A549 (cell line): ENCODE results near the gene CATSPERZ. TPM values are rescaled to one million over a fixed set of nuclear protein-coding genes. Genes with fewer than 3 reads are reported as not detected.
A peak's percentile ranks its signal among the peaks of the same experiment; 100 is the strongest.

ENCODE experiments used
- ATAC-seq, 2 experiments: fragments of 200-7000 bp in 1 of 2; fragments of >200 bp in 1 of 2; cut with Nextera tagmentation in 1 of 2; cut with Tn5 transposase in 1 of 2; 3 replicates each; pipeline versions ENCODE4 v1.8.0 to v1.9.1; 2018 to 2020; ENCODE audit warnings: mild to moderate bottlenecking in 1 of 2, moderate library complexity in 1 of 2
- CTCF ChIA-PET: fragments of 300-600 bp; sonication (Branson Sonifier 250); formaldehyde crosslinking; extraction: SDS; loops from one replicate; lab custom pipeline; 2021; ENCODE audit warnings: antibody characterized with exemption, inconsistent platforms; lab: Yijun Ruan, JAX
- POLR2A ChIA-PET: fragments of 350-600 bp; formaldehyde crosslinking; extraction: SDS; loops from one replicate; lab custom pipeline; 2021; ENCODE audit warnings: antibody characterized with exemption, inconsistent platforms; lab: Yijun Ruan, JAX
- DNase-seq, 2 experiments: peaks; one replicate each; pipeline versions ENCODE4 v3.0.0 to v3.0.0-alpha.2; 2011 to 2016; ENCODE audit warnings: low read depth in 1 of 2, low spot score in 1 of 2
- FAIRE-seq: peaks from 2 replicates; lab custom pipeline; 2011; peaks lifted over from hg19 to GRCh38; lab: Jason Lieb, UNC
- H3K27ac ChIP-seq, 2 experiments: fragments of >200 bp; sonication (Bioruptor Twin); formaldehyde crosslinking; 3 replicates each; pipeline ENCODE4 v1.5.1; 2016 to 2017
- H3K4me1 ChIP-seq: fragments of >200 bp; sonication (Bioruptor Twin); formaldehyde crosslinking; 3 replicates; pipeline ENCODE4 v1.6.1; 2016
- H3K4me2 ChIP-seq: fragments of >200 bp; sonication (Bioruptor Twin); formaldehyde crosslinking; 3 replicates; pipeline ENCODE4 v1.6.1; 2016
- H3K4me3 ChIP-seq: fragments of >200 bp; sonication (Bioruptor Twin); formaldehyde crosslinking; 3 replicates; pipeline ENCODE4 v1.5.1; 2016
- H3K9me3 ChIP-seq: fragments of >200 bp; sonication (Bioruptor Twin); formaldehyde crosslinking; 3 replicates; pipeline ENCODE4 v1.6.1; 2016
- CBX2 ChIP-seq: fragments of 200-600 bp; sonication (generic); IDR thresholded peaks from 2 replicates; pipeline ENCODE4 v1.6.1; 2016; ENCODE audit warnings: low read depth, mild to moderate bottlenecking, borderline replicate concordance
- CHD4 ChIP-seq: fragments of 200-600 bp; sonication (generic); IDR thresholded peaks from 2 replicates; pipeline ENCODE4 v1.6.1; 2016; ENCODE audit warnings: antibody characterized with exemption, mild to moderate bottlenecking, borderline replicate concordance
- E2F6 ChIP-seq: IDR thresholded peaks from 2 replicates; pipeline ENCODE4 v1.6.1; 2012; ENCODE audit warnings: low read depth, borderline replicate concordance
- FOXS1 ChIP-seq: fragments of 250-450 bp; sonication (Bioruptor Pico); IDR thresholded peaks from 2 replicates; pipeline ENCODE4 v1.5.0; 2020; ENCODE audit warnings: mild to moderate bottlenecking, moderate library complexity
- GATA3 ChIP-seq: IDR thresholded peaks from 2 replicates; pipeline ENCODE4 v1.6.1; 2012; ENCODE audit warnings: borderline replicate concordance
- HDAC2 ChIP-seq: fragments of 200-600 bp; sonication (generic); IDR thresholded peaks from 2 replicates; pipeline ENCODE4 v1.6.1; 2016
- HEYL ChIP-seq: fragments of 250-450 bp; sonication (Bioruptor Pico); IDR thresholded peaks from 2 replicates; pipeline ENCODE4 v1.8.0; 2021; ENCODE audit warnings: mild to moderate bottlenecking, moderate library complexity
- HOXA7 ChIP-seq: fragments of 250-450 bp; sonication (Bioruptor Pico); IDR thresholded peaks from 2 replicates; pipeline ENCODE4 v1.5.0; 2020; ENCODE audit warnings: mild to moderate bottlenecking, moderate library complexity
- JUN ChIP-seq, 2 experiments: fragments of >200 bp; sonication (Bioruptor Twin); formaldehyde crosslinking; IDR thresholded peaks; 2 replicates in 1 of 2; 3 replicates in 1 of 2; pipeline ENCODE4 v1.6.1; 2016 to 2017
- JUNB ChIP-seq: fragments of >200 bp; sonication (Bioruptor Twin); formaldehyde crosslinking; IDR thresholded peaks from 2 replicates; pipeline ENCODE4 v1.6.1; 2016
- MAX ChIP-seq: IDR thresholded peaks from 2 replicates; pipeline ENCODE4 v1.6.1; 2012
- MAZ ChIP-seq: fragments of 150-350 bp; IDR thresholded peaks from 2 replicates; pipeline ENCODE4 v1.6.1; 2014; ENCODE audit warnings: antibody characterized with exemption, low read depth, low read length, borderline replicate concordance
- MYC ChIP-seq: IDR thresholded peaks from 2 replicates; pipeline ENCODE4 v1.6.1; 2012; ENCODE audit warnings: mild to moderate bottlenecking, inconsistent platforms, low read length, improper control_type of control experiment, borderline replicate concordance
- NPAS2 ChIP-seq: fragments of 250-450 bp; sonication (Bioruptor Pico); IDR thresholded peaks from 2 replicates; pipeline ENCODE4 v1.8.0; 2022; ENCODE audit warnings: mild to moderate bottlenecking, moderate library complexity, borderline replicate concordance
- NR3C1 ChIP-seq: fragments of >200 bp; sonication (Bioruptor Twin); formaldehyde crosslinking; IDR thresholded peaks from 3 replicates; pipeline ENCODE4 v1.6.1; 2017
- PBX3 ChIP-seq: IDR thresholded peaks from 2 replicates; pipeline ENCODE4 v1.6.1; 2012
- PHF8 ChIP-seq: fragments of 200-600 bp; sonication (generic); IDR thresholded peaks from 2 replicates; pipeline ENCODE4 v1.6.1; 2016; ENCODE audit warnings: low read depth, mild to moderate bottlenecking, antibody characterized with exemption, moderate library complexity, borderline replicate concordance
- POLR2AphosphoS2 ChIP-seq: conservative IDR thresholded peaks from 2 replicates; pipeline ENCODE4 v1.6.1; 2012; ENCODE audit warnings: low read length, improper control_type of control experiment, inconsistent platforms
- RARB ChIP-seq: fragments of 250-450 bp; sonication (Bioruptor Pico); IDR thresholded peaks from 2 replicates; pipeline ENCODE4 v1.8.0; 2021; ENCODE audit warnings: mild to moderate bottlenecking, moderate library complexity
- RCOR1 ChIP-seq: fragments of 150-350 bp; IDR thresholded peaks from 2 replicates; pipeline ENCODE4 v1.6.1; 2014; ENCODE audit warnings: antibody characterized with exemption, low read length, low read depth
- REST ChIP-seq: fragments of 200-600 bp; sonication (generic); IDR thresholded peaks from 2 replicates; pipeline ENCODE4 v1.6.1; 2016; ENCODE audit warnings: antibody characterized with exemption, mild to moderate bottlenecking, moderate library complexity
- RNF2 ChIP-seq: fragments of 200-600 bp; sonication (generic); IDR thresholded peaks from 2 replicates; pipeline ENCODE4 v1.6.1; 2016; ENCODE audit warnings: low read depth, mild to moderate bottlenecking, antibody characterized with exemption, moderate library complexity, borderline replicate concordance
- SREBF2 ChIP-seq: fragments of 450-650 bp; IDR thresholded peaks from 2 replicates; pipeline ENCODE4 v1.6.1; 2014; ENCODE audit warnings: mild to moderate bottlenecking, moderate library complexity
- TP53 ChIP-seq: fragments of 250-450 bp; sonication (Bioruptor Pico); IDR thresholded peaks from 2 replicates; pipeline ENCODE4 v1.5.0; 2021; ENCODE audit warnings: mild to moderate bottlenecking, moderate library complexity
- ZSCAN20 ChIP-seq: fragments of 250-450 bp; sonication (Bioruptor Pico); IDR thresholded peaks from 2 replicates; pipeline ENCODE4 v1.8.0; 2022; ENCODE audit warnings: mild to moderate bottlenecking, moderate library complexity
- WGBS: methylation state at CpG from one replicate; pipeline ENCODE4 v1.1.6; 2017; ENCODE audit errors: missing lambda C conversion rate; 5-methylcytosine and 5-hydroxymethylcytosine counted together
- polyA plus RNA-seq, 4 experiments: library from polyadenylated mRNA; depleted of rRNA in 3 of 4; stranded (reverse); fragments of >200 nt; fragmentation: RNase III in 1 of 4; extraction: RNeasy Plus Mini Kit Qiagen cat#74134 plus additional on column Dnase treatment in 1 of 4; gene quantifications; 2 replicates in 3 of 4; 3 replicates in 1 of 4; pipeline ENCODE4 v1.2.3, GENCODE V29; 2011 to 2017
- TF ChIP-seq, protein P1 (sequence below): fragments of >200 bp; sonication (Bioruptor Twin); formaldehyde crosslinking; IDR thresholded peaks from 3 replicates; pipeline ENCODE4 v1.5.1; 2016
- TF ChIP-seq, protein P2 (sequence below): fragments of >200 bp; sonication (Bioruptor Twin); formaldehyde crosslinking; IDR thresholded peaks from 2 replicates; pipeline ENCODE4 v1.6.1; 2016

CATSPERZ gene
- polyA plus RNA-seq, 2 of the 4 experiments (the other 2 are of a cell fraction) = 1.9 to 3.4 TPM

DNA sequence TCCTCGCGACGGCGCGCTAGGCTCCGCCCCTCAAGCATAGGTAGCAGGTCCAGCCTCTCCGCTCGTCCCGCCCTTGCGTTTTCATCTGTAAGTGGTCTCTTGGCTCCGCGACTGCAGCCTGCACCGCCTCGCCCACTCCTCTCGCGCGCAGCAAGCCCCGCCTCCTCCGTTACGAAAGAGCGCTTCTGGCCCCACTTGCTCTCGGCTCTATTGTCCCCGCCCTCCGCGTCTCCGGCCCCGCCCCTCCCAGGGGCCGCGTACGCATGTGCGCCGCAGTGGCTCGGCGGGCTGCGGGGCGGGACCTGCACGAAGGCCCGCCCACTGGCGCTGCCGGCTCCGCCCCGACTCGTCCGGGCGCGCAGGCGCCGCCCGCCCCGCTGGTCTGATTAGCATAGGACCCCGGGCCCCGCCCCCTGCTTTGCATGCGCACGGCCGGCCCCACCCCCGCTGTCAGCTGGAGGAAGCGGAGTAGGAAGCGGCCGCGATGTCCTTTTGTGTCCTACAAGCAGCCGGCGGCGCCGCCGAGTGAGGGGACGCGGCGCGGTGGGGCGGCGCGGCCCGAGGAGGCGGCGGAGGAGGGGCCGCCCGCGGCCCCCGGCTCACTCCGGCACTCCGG is 5.0 kb downstream of the CATSPERZ start, which contains the start of gene ESRRA (continued):
- no peak for TF ChIP-seq ZSCAN20
- TF ChIP-seq MAX = no peak; the same call in 1 of the 2 replicates
- no peak for TF ChIP-seq JUNB
- no peak for TF ChIP-seq HDAC2
- peak; percentile 67 for TF ChIP-seq PBX3
- no peak for TF ChIP-seq TP53
- no peak for TF ChIP-seq HEYL (CRISPR knock-in tag)
- TF ChIP-seq MYC = peak; percentile 46
- TF ChIP-seq PHF8 = no peak
- no peak for TF ChIP-seq E2F6
- no peak for TF ChIP-seq FOXS1 (CRISPR knock-in tag)
- TF ChIP-seq NR3C1 = no peak
- TF ChIP-seq SREBF2 = no peak
- TF ChIP-seq GATA3 = no peak
- TF ChIP-seq RCOR1 = no peak
- TF ChIP-seq, protein P1, sequence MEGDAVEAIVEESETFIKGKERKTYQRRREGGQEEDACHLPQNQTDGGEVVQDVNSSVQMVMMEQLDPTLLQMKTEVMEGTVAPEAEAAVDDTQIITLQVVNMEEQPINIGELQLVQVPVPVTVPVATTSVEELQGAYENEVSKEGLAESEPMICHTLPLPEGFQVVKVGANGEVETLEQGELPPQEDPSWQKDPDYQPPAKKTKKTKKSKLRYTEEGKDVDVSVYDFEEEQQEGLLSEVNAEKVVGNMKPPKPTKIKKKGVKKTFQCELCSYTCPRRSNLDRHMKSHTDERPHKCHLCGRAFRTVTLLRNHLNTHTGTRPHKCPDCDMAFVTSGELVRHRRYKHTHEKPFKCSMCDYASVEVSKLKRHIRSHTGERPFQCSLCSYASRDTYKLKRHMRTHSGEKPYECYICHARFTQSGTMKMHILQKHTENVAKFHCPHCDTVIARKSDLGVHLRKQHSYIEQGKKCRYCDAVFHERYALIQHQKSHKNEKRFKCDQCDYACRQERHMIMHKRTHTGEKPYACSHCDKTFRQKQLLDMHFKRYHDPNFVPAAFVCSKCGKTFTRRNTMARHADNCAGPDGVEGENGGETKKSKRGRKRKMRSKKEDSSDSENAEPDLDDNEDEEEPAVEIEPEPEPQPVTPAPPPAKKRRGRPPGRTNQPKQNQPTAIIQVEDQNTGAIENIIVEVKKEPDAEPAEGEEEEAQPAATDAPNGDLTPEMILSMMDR = no peak
- no peak for TF ChIP-seq RARB (CRISPR knock-in tag)

DNA sequence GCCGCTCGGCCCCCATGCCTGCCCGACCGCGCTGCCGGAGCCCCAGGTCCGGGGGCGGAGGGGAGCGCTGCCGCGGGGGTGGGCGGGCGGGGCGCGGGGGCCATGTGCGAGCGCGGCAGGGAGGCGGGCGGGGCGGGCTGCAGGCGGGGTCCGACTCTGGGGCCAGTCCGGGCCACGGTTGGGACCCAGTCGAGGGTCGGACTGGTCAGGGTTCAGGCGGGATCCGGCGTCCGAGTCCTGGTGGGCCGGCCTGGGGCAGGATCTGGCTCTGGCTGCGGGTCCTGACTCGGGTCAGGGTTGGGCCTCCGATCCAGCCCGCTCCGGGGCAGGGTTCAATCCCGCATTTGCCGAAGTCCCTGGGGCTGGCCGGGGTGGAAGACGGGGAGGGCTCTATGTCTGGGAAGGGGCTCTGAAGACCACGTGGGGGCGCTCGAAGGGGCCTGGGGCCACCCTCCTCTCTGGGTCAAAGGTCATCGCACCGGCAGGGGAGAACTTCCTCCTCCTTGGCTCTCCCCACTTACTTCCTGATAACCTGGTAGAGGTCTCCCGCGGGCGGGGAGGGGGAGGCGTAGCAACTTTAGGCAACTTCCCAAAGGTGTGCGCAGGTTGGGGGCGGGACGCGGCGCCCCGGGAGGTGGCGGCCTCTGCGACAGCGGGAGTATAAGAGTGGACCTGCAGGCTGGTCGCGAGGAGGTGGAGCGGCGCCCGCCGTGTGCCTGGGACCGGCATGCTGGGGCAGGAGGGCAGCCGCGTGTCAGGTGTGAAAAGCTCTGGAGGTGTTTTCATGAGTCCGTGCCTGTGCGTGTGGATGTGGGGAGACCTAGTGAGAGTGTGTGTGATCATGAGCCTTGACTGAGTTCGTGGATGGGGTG is 5.8 kb downstream of the CATSPERZ start:
- POLR2A ChIA-PET = interaction anchor here (0.6 to 2.8 kb wide), 7 partner anchors 12 to 423 kb away, joined by 3 to 34 read pairs (median 3); partner anchors contain the start of genes BAD, GPR137, PRDX5 and TRMT112
- DNase-seq = peak; percentile 38 to 82
- TF ChIP-seq HOXA7 (CRISPR knock-in tag) (peak; percentile 41; the same call in 1 of the 2 replicates), E2F6 (peak; percentile 42; the same call in 1 of the 2 replicates), CBX2 (no peak), NR3C1 (no peak), RCOR1 (no peak), POLR2AphosphoS2 (no peak), REST (no peak), CHD4 (no peak), HEYL (CRISPR knock-in tag) (no peak), NPAS2 (CRISPR knock-in tag) (no peak), MAZ (no peak), RNF2 (no peak), JUN (IDR thresholded peaks at IDR 0.05) (peak in 1 of 2 experiments; percentile 50; a peak in 1 of 5 replicates), TP53 (no peak)
- TF ChIP-seq, protein P2, sequence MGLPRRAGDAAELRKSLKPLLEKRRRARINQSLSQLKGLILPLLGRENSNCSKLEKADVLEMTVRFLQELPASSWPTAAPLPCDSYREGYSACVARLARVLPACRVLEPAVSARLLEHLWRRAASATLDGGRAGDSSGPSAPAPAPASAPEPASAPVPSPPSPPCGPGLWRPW = no peak

More for the DNA sequence above, 5.8 kb downstream of the CATSPERZ start:
- H3K9me3 ChIP-seq = no peaks in the 10 kb centered on the region
- CTCF ChIA-PET = interaction anchor here (1.3 to 20.7 kb wide), 9 partner anchors 9 to 113 kb away, joined by 3 to 996 read pairs (median 68); partner anchors contain the start of genes BAD, CCDC88B, FKBP2 and GPR137
- H3K4me2 ChIP-seq = peak overlapping the region; percentile 99
- peak overlapping the region; percentile 73 for H3K4me3 ChIP-seq
- peak overlapping the region; percentile 85 to 94 for H3K27ac ChIP-seq
- no peak for FAIRE-seq
- peak; percentile 37 to 43 for ATAC-seq
- peaks cover 20% of the 10 kb centered on the region for H3K4me1 ChIP-seq
- 4% methylated on average over 12 of the region's 71 CpGs for WGBS
